ENCODE measurements around the gene GHDC. TPM values are rescaled to one million over a fixed set of nuclear protein-coding genes. Genes with fewer than 3 reads are reported as not detected.

GHDC gene
- total and polyA plus RNA-seq, 2 donors (not counting 3 experiments of a cell fraction or from before 2014, with no cell fraction given): 9.8 to 11.2 TPM

- Histone ChIP-seq H3K9ac (replicated peaks; ENCODE audit: extremely low read depth, insufficient read depth, low read length) (no peak overlapping the region), H3K9me1 (replicated peaks; ENCODE audit: control insufficient read depth, extremely low read depth, insufficient read depth, low read length) (no peaks in the 10 kb centered on the region), H3K9me3 (replicated peaks; ENCODE audit: control insufficient read depth, insufficient read depth, low read length) (no peaks in the 10 kb centered on the region), H3K79me2 (ENCODE audit: control insufficient read depth, insufficient read depth, low read length) (no peaks in the 10 kb centered on the region), H4K20me1 (replicated peaks; ENCODE audit: control insufficient read depth, extremely low read depth, insufficient read depth, low read length) (no peaks in the 10 kb centered on the region), H3K27ac (ENCODE audit: insufficient read depth, low read depth, low read length) (no peak overlapping the region), H3K36me3 (ENCODE audit: control insufficient read depth in 2 of 2, extremely low read depth in 1 of 2, insufficient read depth in 2 of 2, low read length in 2 of 2) (no peaks in the 10 kb centered on the region), H3K4me2 (ENCODE audit: insufficient read depth, low read length) (no peak overlapping the region), H3K27me3 (ENCODE audit: control insufficient read depth in 2 of 2, insufficient read depth in 2 of 2, low read length in 2 of 2) (no peaks in the 10 kb centered on the region), H2AFZ (ENCODE audit: low read depth, low read length) (no peak overlapping the region), H3K4me1 (ENCODE audit: control insufficient read depth, extremely low read depth, insufficient read depth, low read length) (no peaks in the 10 kb centered on the region), H3K4me3 (replicated peaks in 1 of 3; ENCODE audit: insufficient read depth in 1 of 3, low read depth in 1 of 3, low read length in 3 of 3) (no peak overlapping the region)
- DNase-seq (ENCODE audit: low read depth, low spot score): no peak
- no peak for TF ChIP-seq CTCF (IDR thresholded peaks at IDR 0.05; ENCODE audit: extremely low read depth in 1 of 2, insufficient read depth in 1 of 2, low read depth in 1 of 2, low read length in 2 of 2)
- TF ChIP-seq POLR2AphosphoS5 (IDR thresholded peaks at IDR 0.05; ENCODE audit: insufficient read depth, low read depth, low read length): no peak
- no peak for TF ChIP-seq POLR2A (IDR thresholded peaks at IDR 0.05; ENCODE audit: low read depth, low read length)
- TF ChIP-seq FOS (IDR thresholded peaks at IDR 0.05; ENCODE audit: borderline replicate concordance, insufficient read depth, low read length): no peak
- TF ChIP-seq EZH2 (IDR thresholded peaks at IDR 0.05; ENCODE audit: borderline replicate concordance, low read depth, low read length, severe bottlenecking): no peak
- no peak for TF ChIP-seq MYC (IDR thresholded peaks at IDR 0.05; ENCODE audit: low read depth, low read length)
- TF ChIP-seq GATA2 (IDR thresholded peaks at IDR 0.05; ENCODE audit: insufficient read depth, insufficient read length, low read depth, low read length): no peak
- TF ChIP-seq, protein P1, sequence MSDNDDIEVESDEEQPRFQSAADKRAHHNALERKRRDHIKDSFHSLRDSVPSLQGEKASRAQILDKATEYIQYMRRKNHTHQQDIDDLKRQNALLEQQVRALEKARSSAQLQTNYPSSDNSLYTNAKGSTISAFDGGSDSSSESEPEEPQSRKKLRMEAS (IDR thresholded peaks at IDR 0.05; ENCODE audit: insufficient read depth, insufficient read length): no peak
- TF ChIP-seq JUN (IDR thresholded peaks at IDR 0.05; ENCODE audit: borderline replicate concordance, insufficient read depth, insufficient read length, low read depth): no peak
- peak; percentile 4 for FAIRE-seq
- dilution Hi-C loops (cut with MboI; ENCODE audit: extremely low pct_ligation_motif_present, low sequenced_read_pairs): no loop called here
- ChIA-PET POLR2A (interaction anchor here (0.7 kb wide), 1 partner anchor 181 kb away, joined by 3 read pairs; no protein-coding TSS in a partner anchor), CTCF (interaction anchor here (1.2 to 4.6 kb wide), 5 partner anchors 9 to 173 kb away, joined by 4 to 24 read pairs (median 5); partner anchors contain the start of genes HCRT, KCNH4 and NKIRAS2)
- no TSS peak for BruUV-seq (replicated peaks)
- intact Hi-C loops (cut with micrococcal nuclease): no loop called here
Measured at GRCh38 chr17:42193216-42193968, 902 bp downstream of the GHDC start.

Measured in endothelial cell of umbilical vein (primary cell).